Amniotic stem cell (primary cell): Measurements from ENCODE around the gene TMOD1.
"Not testable (repeated sequence)": the region's sequence is repeated elsewhere in the genome, so short reads cannot be mapped to it uniquely, and the experiment has no call there.

Experiments used
- DNase-seq: peaks from one replicate; lab custom pipeline; 2025; lab: John Stamatoyannopoulos, UW

The TMOD1 gene

DNA sequence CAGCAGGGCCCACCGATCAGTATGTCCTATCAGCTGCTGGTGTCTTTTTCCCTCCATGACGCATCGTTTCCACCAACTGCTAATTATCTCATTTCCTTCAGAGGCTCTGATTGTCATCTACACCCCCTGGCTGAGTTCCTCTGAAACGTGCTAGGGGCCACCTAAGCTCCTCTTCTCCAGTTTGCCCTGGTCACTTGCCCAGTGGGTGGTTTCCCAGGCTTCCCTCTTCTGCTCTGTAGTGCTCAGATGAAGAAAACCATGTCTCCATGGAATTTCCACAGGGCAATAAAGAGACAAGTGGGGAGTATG is 66.4 kb downstream of the TMOD1 start:
- no peak for DNase-seq

GRCh38 chr9:97568461-97569275 is 67.2 kb downstream of the TMOD1 start:
- DNase-seq, result no peak

DNA sequence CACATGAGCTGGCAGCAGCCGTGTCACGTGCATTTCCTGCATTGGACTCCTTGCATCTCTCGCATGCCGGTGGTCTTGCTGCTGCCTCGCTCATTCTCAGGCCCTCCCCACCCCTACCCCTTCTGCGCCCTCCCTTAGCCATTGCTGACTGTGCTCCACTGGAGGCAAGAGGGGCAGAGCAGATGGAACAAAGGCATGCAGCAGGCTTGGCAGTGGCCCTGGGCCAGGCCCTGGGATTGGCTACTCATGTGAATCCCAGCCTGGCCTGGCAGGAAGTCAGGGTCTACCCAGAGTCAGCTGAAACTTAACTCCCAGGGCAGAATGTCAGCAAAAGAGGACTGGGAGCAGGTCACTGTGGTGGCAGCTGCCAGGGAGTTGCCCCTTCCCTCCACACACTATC is 69.4 kb downstream of the TMOD1 start:
- no peak for DNase-seq

DNA sequence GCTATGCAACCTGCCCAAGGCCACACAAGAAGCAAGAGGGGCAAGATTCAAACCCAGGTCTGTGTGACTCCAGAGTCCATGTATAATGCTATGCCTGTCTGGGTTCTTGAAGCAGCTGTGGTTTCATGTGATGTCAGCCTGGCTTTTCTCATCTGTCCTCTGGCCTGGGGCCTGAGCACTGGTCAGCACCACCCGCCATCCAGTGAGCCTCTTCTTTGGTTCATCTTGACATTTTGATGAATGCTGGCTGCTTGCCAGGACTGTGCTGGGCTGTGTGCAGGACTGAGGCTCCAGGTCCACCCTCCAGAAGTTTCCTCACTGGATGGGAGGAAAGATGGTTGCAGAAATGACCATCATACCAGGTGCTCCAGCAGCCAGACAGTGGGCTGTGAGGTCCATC is 70.2 kb downstream of the TMOD1 start:
- DNase-seq, result no peak

GRCh38 chr9:97572196-97572891 is 70.9 kb downstream of the TMOD1 start:
- DNase-seq, result no peak

GRCh38 chr9:97572892-97573365 is 71.5 kb downstream of the TMOD1 start:
- no peak for DNase-seq

- no peak for DNase-seq
Observed at GRCh38 chr9:97573482-97574073, 72.1 kb downstream of the TMOD1 start.

DNA sequence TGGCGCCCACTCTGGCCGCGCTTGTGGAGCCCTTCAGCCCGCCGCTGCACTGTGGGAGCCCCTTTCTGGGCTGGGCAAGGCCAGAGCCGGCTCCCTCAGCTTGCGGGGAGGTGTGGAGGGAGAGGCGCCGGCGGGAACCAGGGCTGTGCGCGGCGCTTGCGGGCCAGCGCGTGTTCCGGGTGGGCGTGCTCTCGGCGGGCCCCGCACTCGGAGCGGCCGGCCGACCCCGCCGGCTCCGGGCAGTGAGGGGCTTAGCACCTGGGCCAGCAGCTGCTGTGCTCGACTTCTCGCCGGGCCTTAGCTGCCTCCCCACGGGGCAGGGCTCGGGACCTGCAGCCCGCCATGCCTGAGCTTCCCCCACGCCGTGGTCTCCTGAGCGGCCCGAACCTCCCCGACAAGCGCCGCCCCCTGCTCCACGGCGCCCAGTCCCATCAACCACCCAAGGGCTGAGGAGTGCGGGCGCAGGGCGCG is 72.7 kb downstream of the TMOD1 start:
- not testable (repeated sequence) for DNase-seq

DNA sequence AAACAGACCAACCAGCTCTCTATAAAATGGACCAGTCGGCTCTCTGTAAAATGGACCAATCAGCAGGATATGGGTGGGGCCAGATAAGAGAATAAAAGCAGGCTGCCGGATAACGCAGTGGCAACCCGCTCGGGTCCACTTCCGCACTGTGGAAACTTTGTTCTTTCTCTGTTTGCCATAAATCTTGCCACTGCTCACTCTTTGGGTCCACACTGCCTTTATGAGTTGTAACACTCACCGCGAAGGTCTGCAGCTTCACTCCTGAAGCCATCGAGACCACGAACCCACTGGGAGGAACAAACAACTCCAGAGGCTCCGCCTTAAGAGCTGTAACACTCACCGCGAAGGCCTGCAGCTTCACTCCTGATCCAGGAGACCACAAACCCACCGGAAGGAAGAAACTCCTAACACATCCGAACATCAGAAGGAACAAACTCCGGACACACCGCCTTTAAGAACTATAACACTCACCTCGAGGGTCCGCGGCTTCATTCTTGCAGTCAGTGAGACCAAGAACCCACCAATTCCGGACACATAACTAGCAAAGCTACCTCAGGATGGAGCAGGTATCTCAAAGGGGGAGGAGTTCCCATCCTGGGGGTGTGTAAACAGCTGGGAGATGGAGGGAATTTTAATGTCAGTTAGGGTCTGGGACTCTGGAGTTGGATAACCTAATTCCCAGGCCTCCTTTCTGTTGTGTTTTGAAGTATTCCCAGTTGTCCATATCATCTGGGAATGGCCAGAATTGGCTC is 73.6 kb downstream of the TMOD1 start:
- DNase-seq, result not testable (repeated sequence)

DNA sequence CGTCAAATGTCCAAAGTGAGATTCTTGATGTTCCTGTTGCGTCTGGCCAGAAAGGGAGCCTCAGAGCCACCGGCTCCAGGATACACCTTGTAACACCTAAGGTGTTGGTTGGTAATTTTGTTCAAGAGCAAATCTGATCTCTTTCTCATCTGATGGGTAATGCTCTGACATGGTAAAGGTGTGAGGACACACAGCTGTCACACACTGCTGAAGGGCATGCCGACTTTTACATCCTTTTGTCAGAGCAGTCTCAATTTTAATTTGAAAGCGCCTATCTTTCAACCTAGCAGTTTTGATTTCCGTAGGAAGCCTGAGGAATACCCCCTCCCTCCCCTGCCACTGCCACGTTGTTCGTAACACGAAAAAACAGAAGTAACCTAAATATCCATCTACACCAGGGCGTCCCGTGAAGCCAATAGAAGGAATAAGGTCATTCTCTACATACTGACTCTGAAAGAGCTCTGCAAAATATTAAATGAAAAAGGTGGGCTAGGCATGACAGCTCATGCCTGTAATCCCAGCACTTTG is 74.3 kb downstream of the TMOD1 start:
- DNase-seq, result no peak

GRCh38 chr9:97577051-97577450 is 75.6 kb downstream of the TMOD1 start:
- no peak for DNase-seq

DNA sequence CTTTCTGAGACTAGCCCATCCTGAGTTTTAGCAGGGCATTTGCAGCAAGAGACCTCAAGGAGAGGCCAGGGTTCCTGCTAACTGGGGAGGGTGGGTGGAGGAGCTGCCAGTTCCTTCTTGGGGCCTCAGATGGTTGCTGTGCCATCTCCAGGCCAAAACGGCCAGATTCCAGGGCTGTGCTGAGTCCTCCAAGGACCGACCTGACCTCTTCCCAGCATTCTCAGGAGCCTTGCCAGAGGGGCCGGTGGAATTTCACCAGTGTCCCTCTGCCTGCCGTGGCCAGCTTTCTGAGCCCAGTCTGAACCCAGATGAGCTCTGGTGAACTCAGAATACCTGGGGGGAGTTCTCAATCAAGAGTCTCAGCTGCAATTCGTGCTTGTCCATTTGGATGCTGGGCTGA is 77.4 kb downstream of the TMOD1 start:
- no peak for DNase-seq

- no peak for DNase-seq
Observed at GRCh38 chr9:97579914-97580313, 78.4 kb downstream of the TMOD1 start.

- not testable (repeated sequence) for DNase-seq
Observed at GRCh38 chr9:97581590-97581989, 80.1 kb downstream of the TMOD1 start.

DNA sequence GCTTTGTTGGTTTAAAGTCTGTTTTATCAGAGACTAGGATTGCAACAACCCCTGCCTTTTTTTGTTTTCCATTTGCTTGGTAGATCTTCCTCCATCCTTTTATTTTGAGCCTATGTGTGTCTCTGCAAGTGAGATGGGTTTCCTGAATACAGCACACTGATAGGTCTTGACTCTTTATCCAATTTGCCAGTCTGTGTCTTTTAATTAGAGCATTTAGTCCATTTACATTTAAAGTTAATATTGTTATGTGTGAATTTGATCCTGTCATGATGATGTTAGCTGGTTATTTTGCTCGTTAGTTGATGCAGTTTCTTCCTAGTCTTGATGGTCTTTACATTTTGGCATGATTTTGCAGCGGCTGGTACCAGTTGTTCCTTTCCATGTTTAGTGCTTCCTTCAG is 83.3 kb downstream of the TMOD1 start:
- DNase-seq, result not testable (repeated sequence)

GRCh38 chr9:97586909-97587308 is 85.4 kb downstream of the TMOD1 start:
- not testable (repeated sequence) for DNase-seq

DNA sequence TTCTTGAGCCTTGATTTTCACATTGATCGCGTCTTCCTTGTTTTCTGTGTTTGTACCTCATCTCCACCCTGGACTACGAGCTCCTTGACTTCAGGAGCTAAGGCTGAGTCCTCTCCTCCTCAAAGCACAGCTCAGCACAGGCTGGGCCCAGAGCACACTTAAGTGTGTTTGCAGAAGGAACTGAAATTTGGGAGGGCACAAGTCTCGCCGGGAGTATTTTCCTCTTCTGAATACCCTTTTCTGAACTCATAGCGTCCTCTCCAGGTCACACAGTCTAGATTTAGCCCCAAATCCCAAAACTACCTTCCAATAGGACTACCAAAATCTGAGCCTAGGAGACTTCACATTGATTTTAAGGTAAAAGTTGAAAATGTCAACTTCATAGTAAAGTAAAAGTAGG is 90.1 kb downstream of the TMOD1 start:
- no peak for DNase-seq

DNA sequence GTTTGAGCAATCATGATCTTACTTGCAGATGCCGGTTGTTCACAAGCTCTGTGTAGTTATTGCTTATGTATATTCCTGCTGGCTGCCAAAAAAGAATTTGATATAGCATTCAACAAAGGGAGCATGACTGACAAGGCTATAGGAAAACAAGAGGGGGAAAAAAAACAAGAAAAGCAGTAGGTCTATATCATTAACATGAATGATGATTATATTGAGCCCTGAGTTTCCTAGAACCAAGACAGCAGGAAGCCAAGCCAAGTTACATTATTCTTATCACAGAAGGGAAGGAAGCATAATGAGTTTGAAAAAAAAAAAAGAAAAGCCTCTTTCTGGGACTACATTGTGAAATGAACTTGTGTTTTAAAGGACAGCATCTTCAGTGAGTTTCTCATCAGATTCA is 90.7 kb downstream of the TMOD1 start:
- no peak for DNase-seq

- no peak for DNase-seq
Observed at GRCh38 chr9:97593960-97594359, 92.5 kb downstream of the TMOD1 start.

DNA sequence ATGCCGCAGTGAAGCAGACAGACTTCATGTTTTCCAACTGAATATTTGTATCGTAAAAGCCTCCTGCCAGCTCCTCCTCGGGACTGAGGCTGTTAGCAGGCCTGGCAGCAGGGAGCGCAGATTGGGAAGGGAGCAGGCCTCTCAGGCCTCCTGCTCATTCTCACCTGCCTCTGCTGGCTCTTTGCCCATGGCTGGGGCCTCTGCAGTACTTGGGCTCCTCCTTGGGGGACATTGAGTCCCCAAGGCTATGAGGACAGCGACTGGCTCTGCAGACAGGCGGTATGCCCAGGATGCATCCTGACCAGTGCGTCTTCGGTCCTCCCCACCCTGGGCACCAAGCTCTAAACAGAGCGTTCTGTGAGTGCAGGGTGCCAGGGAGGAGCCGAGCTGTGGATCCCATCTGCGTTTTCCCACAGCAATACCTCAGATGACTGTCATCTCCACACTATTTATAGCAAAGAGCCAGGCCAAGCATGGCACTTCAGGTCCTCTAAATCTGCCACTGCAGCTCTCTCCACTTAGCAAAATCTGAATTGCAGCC is 93.0 kb downstream of the TMOD1 start:
- DNase-seq, result no peak

- DNase-seq, result no peak
Observed at GRCh38 chr9:97596906-97597305, 95.4 kb downstream of the TMOD1 start.
